HepG2 (cell line): ENCODE data around the gene CDC34. TPM values are rescaled to one million over a fixed set of nuclear protein-coding genes. Genes with fewer than 3 reads are reported as not detected.
A peak's percentile ranks its signal among the peaks of the same experiment; 100 is the strongest.

ENCODE experiments used
- AGO2 ChIP-seq: fragments of 200-400 bp; formaldehyde crosslinking; optimal IDR thresholded peaks from 2 replicates; pipeline ENCODE3; 2017; ENCODE audit warnings: mild to moderate bottlenecking, low read depth, low read length, moderate library complexity
- GABPB1 ChIP-seq: IDR thresholded peaks from 2 replicates; pipeline ENCODE4 v1.6.1; 2016; ENCODE audit warnings: mild to moderate bottlenecking, missing genetic modification reagents, moderate library complexity, missing compliant biosample characterization
- GATAD2A ChIP-seq: IDR thresholded peaks from 2 replicates; pipeline ENCODE4 v1.6.1; 2016
- HOXA3 ChIP-seq: sonication (generic); formaldehyde crosslinking; IDR thresholded peaks from 2 replicates; pipeline ENCODE4 v1.5.0; 2020; ENCODE audit warnings: missing genetic modification reagents
- KAT8 ChIP-seq: IDR thresholded peaks from 2 replicates; pipeline ENCODE4 v1.6.1; 2016; ENCODE audit warnings: missing genetic modification reagents, missing compliant biosample characterization
- MAF1 ChIP-seq: sonication (generic); formaldehyde crosslinking; IDR thresholded peaks from 2 replicates; pipeline ENCODE4 v1.5.0; 2020; ENCODE audit warnings: missing genetic modification reagents, borderline replicate concordance
- MED1 ChIP-seq: sonication (generic); formaldehyde crosslinking; IDR thresholded peaks from 2 replicates; pipeline ENCODE4 v1.4.0; 2020; ENCODE audit warnings: missing genetic modification reagents
- MTA1 ChIP-seq: sonication (generic); formaldehyde crosslinking; IDR thresholded peaks from 2 replicates; pipeline ENCODE4 v1.4.0; 2020; ENCODE audit warnings: missing genetic modification reagents, mild to moderate bottlenecking, borderline replicate concordance
- MYPOP ChIP-seq: sonication (generic); formaldehyde crosslinking; IDR thresholded peaks from 2 replicates; pipeline ENCODE4 v1.8.1; 2023; ENCODE audit warnings: mild to moderate bottlenecking, moderate library complexity, missing genetic modification reagents
- NR3C1 ChIP-seq: sonication (generic); formaldehyde crosslinking; IDR thresholded peaks from 2 replicates; pipeline ENCODE4 v1.4.0; 2020; ENCODE audit warnings: missing genetic modification reagents
- PITX1 ChIP-seq: sonication (generic); formaldehyde crosslinking; IDR thresholded peaks from 2 replicates; pipeline ENCODE4 v1.5.1; 2020; ENCODE audit warnings: mild to moderate bottlenecking, missing genetic modification reagents
- RBM22 ChIP-seq: fragments of 200-400 bp; formaldehyde crosslinking; optimal IDR thresholded peaks from 2 replicates; pipeline ENCODE3; 2017; ENCODE audit warnings: mild to moderate bottlenecking, low read length, moderate library complexity
- RNF2 ChIP-seq: fragments of 450-650 bp; conservative IDR thresholded peaks from 2 replicates; pipeline ENCODE4 v1.6.1; 2016; ENCODE audit warnings: low read depth
- SP4 ChIP-seq: sonication (generic); formaldehyde crosslinking; IDR thresholded peaks from 2 replicates; pipeline ENCODE4 v1.8.1; 2023; ENCODE audit warnings: mild to moderate bottlenecking, missing genetic modification reagents
- TMF1 ChIP-seq: sonication (generic); formaldehyde crosslinking; IDR thresholded peaks from 2 replicates; pipeline ENCODE4 v1.8.1; 2022; ENCODE audit warnings: low read depth, missing genetic modification reagents
- ZHX1 ChIP-seq: sonication (generic); formaldehyde crosslinking; IDR thresholded peaks from 2 replicates; pipeline ENCODE4 v1.8.1; 2022; ENCODE audit warnings: low read depth, mild to moderate bottlenecking, missing genetic modification reagents
- ZNF335 ChIP-seq: sonication (generic); formaldehyde crosslinking; IDR thresholded peaks from 2 replicates; pipeline ENCODE4 v1.4.0; 2020; ENCODE audit warnings: missing genetic modification reagents
- ZNF564 ChIP-seq: sonication (generic); formaldehyde crosslinking; IDR thresholded peaks from 2 replicates; pipeline ENCODE4 v1.8.1; 2023; ENCODE audit warnings: mild to moderate bottlenecking, missing genetic modification reagents
- polyA plus RNA-seq, 8 experiments: library from polyadenylated mRNA; depleted of rRNA in 3 of 8; stranded (reverse) in 7 of 8; unstranded in 1 of 8; fragments of >200 nt; fragmentation: Illumina TruSeq in 4 of 8; extraction: Trizol in 4 of 8; gene quantifications; 2 replicates each; pipeline versions ENCODE4 v1.2.1 to v1.2.3, GENCODE V29; 2011 to 2016; ENCODE audit warnings: low read depth in 4 of 8, missing spikeins in 1 of 8, mixed read lengths in 1 of 8; ENCODE audit not compliant: insufficient read depth in 1 of 8
- total RNA-seq, 5 experiments: library from RNA; depleted of rRNA; stranded (reverse); fragments of >200 nt; fragmentation: Illumina TruSeq; extraction: Trizol; gene quantifications; 2 replicates each; pipeline ENCODE4 v1.2.3, GENCODE V29; 2016; ENCODE audit warnings: low read depth in 1 of 5
- TF ChIP-seq, protein P1 (sequence below): sonication (generic); formaldehyde crosslinking; IDR thresholded peaks from 2 replicates; pipeline ENCODE4 v1.4.0; 2020; ENCODE audit warnings: missing genetic modification reagents
- TF ChIP-seq, protein P2 (sequence below): sonication (generic); formaldehyde crosslinking; IDR thresholded peaks from 2 replicates; pipeline ENCODE4 v1.4.0; 2020; ENCODE audit warnings: missing genetic modification reagents
- TF ChIP-seq, protein P3 (sequence below): sonication (generic); formaldehyde crosslinking; conservative IDR thresholded peaks from 2 replicates; pipeline ENCODE4 v1.8.1; 2023; ENCODE audit warnings: missing genetic modification reagents

Gene CDC34
- total and polyA plus RNA-seq, 2 of the 13 experiments (the other 11 are each of a cell fraction or from before 2014, with no cell fraction given): 138 to 150 TPM

GRCh38 chr19:531009-531752, 379 bp upstream of the CDC34 start (continued):
- TF ChIP-seq, protein P1, sequence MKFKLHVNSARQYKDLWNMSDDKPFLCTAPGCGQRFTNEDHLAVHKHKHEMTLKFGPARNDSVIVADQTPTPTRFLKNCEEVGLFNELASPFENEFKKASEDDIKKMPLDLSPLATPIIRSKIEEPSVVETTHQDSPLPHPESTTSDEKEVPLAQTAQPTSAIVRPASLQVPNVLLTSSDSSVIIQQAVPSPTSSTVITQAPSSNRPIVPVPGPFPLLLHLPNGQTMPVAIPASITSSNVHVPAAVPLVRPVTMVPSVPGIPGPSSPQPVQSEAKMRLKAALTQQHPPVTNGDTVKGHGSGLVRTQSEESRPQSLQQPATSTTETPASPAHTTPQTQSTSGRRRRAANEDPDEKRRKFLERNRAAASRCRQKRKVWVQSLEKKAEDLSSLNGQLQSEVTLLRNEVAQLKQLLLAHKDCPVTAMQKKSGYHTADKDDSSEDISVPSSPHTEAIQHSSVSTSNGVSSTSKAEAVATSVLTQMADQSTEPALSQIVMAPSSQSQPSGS: 0 out of 2 replicates have a peak, but pooled peaks have one; percentile 39
- peak; percentile 73 for TF ChIP-seq GABPB1 (CRISPR knock-in tag)
- TF ChIP-seq NR3C1 (CRISPR knock-in tag): no peak
- TF ChIP-seq ZHX1 (CRISPR knock-in tag): peak; percentile 21; the same call in 1 of the 2 replicates
- no peak for TF ChIP-seq RBM22
- peak; percentile 37; the same call in 1 of the 2 replicates for TF ChIP-seq HOXA3 (CRISPR knock-in tag)
- TF ChIP-seq TMF1 (CRISPR knock-in tag): peak; percentile 90
- TF ChIP-seq MTA1 (CRISPR knock-in tag): peak; percentile 61; the same call in 1 of the 2 replicates
- TF ChIP-seq GATAD2A: no peak
- peak; percentile 73 for TF ChIP-seq AGO2
- TF ChIP-seq, protein P2, sequence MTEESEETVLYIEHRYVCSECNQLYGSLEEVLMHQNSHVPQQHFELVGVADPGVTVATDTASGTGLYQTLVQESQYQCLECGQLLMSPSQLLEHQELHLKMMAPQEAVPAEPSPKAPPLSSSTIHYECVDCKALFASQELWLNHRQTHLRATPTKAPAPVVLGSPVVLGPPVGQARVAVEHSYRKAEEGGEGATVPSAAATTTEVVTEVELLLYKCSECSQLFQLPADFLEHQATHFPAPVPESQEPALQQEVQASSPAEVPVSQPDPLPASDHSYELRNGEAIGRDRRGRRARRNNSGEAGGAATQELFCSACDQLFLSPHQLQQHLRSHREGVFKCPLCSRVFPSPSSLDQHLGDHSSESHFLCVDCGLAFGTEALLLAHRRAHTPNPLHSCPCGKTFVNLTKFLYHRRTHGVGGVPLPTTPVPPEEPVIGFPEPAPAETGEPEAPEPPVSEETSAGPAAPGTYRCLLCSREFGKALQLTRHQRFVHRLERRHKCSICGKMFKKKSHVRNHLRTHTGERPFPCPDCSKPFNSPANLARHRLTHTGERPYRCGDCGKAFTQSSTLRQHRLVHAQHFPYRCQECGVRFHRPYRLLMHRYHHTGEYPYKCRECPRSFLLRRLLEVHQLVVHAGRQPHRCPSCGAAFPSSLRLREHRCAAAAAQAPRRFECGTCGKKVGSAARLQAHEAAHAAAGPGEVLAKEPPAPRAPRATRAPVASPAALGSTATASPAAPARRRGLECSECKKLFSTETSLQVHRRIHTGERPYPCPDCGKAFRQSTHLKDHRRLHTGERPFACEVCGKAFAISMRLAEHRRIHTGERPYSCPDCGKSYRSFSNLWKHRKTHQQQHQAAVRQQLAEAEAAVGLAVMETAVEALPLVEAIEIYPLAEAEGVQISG (CRISPR knock-in tag): peak; percentile 65
- no peak for TF ChIP-seq MAF1 (CRISPR knock-in tag)
- TF ChIP-seq PITX1: peak; percentile 22; the same call in 1 of the 2 replicates
- no peak for TF ChIP-seq MED1 (CRISPR knock-in tag)
- TF ChIP-seq MYPOP (CRISPR knock-in tag): 0 out of 2 replicates have a peak, but pooled peaks have one; percentile 61
- TF ChIP-seq, protein P3, sequence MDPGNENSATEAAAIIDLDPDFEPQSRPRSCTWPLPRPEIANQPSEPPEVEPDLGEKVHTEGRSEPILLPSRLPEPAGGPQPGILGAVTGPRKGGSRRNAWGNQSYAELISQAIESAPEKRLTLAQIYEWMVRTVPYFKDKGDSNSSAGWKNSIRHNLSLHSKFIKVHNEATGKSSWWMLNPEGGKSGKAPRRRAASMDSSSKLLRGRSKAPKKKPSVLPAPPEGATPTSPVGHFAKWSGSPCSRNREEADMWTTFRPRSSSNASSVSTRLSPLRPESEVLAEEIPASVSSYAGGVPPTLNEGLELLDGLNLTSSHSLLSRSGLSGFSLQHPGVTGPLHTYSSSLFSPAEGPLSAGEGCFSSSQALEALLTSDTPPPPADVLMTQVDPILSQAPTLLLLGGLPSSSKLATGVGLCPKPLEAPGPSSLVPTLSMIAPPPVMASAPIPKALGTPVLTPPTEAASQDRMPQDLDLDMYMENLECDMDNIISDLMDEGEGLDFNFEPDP (CRISPR knock-in tag): no peak
- TF ChIP-seq SP4 (CRISPR knock-in tag): peak; percentile 52
- peak; percentile 78 for TF ChIP-seq ZNF564 (CRISPR knock-in tag)
- no peak; the same call in 1 of the 2 replicates for TF ChIP-seq RNF2
- TF ChIP-seq KAT8 (CRISPR knock-in tag): no peak
- no peak for TF ChIP-seq ZNF335 (CRISPR knock-in tag)
